GM06990 (cell line): Measurements from ENCODE around the gene FAM117B.

Experiments
- DNase-seq: peaks from one replicate; pipeline ENCODE4 v3.0.0-alpha.2; 2011; ENCODE audit not compliant: insufficient read length; ENCODE audit errors: extremely low read depth
- H3K27me3 ChIP-seq: replicated peaks from 2 replicates; pipeline ENCODE4 v1.6.0; 2011; ENCODE audit warnings: low read length; ENCODE audit not compliant: control insufficient read depth, insufficient read depth
- H3K36me3 ChIP-seq: 2 replicates; pipeline ENCODE4 v1.5.1; 2011; ENCODE audit warnings: low read length; ENCODE audit not compliant: control insufficient read depth, insufficient read depth
- H3K4me3 ChIP-seq: replicated peaks from 2 replicates; pipeline ENCODE4 v1.5.1; 2011; ENCODE audit warnings: low read depth, mild to moderate bottlenecking, control low read depth, low read length
- CTCF ChIP-seq: IDR thresholded peaks from 2 replicates; pipeline ENCODE4 v1.5.1; 2011; ENCODE audit warnings: low read length, control low read depth, mild to moderate bottlenecking, inconsistent platforms; ENCODE audit not compliant: insufficient read depth, poor library complexity, severe bottlenecking

FAM117B gene

GRCh38 chr2:202721621-202722020 is 86.9 kb downstream of the FAM117B start:
- TF ChIP-seq CTCF, result no peak
- Histone ChIP-seq H3K36me3 (no peaks in the 10 kb centered on the region), H3K27me3 (no peaks in the 10 kb centered on the region), H3K4me3 (no peak overlapping the region)
- no peak for DNase-seq

GRCh38 chr2:202723746-202724145 is 89.0 kb downstream of the FAM117B start:
- no peak for DNase-seq
- H3K27me3 ChIP-seq, result no peaks in the 10 kb centered on the region

GRCh38 chr2:202726070-202726469 is 91.3 kb downstream of the FAM117B start:
- no peaks in the 10 kb centered on the region for H3K27me3 ChIP-seq
- no peak for DNase-seq
- no peaks in the 10 kb centered on the region for H3K36me3 ChIP-seq
- H3K4me3 ChIP-seq, result no peak overlapping the region
- no peak for TF ChIP-seq CTCF

More at GRCh38 chr2:202723746-202724145, 89.0 kb downstream of the FAM117B start:
- no peak overlapping the region for H3K4me3 ChIP-seq
- no peak for TF ChIP-seq CTCF
- H3K36me3 ChIP-seq, result no peaks in the 10 kb centered on the region

GRCh38 chr2:202736826-202737225 is 102.1 kb downstream of the FAM117B start:
- H3K36me3 ChIP-seq, result no peaks in the 10 kb centered on the region
- H3K27me3 ChIP-seq, result no peaks in the 10 kb centered on the region
- no peak for TF ChIP-seq CTCF
- H3K4me3 ChIP-seq, result no peak overlapping the region
- no peak for DNase-seq

GRCh38 chr2:202743613-202744012 is 108.8 kb downstream of the FAM117B start:
- no peaks in the 10 kb centered on the region for H3K27me3 ChIP-seq
- H3K36me3 ChIP-seq, result no peaks in the 10 kb centered on the region
- no peak for DNase-seq
- no peak overlapping the region for H3K4me3 ChIP-seq
- no peak for TF ChIP-seq CTCF

- H3K36me3 ChIP-seq, result no peaks in the 10 kb centered on the region
- TF ChIP-seq CTCF, result no peak
- H3K27me3 ChIP-seq, result no peaks in the 10 kb centered on the region
- no peak for DNase-seq
- no peak overlapping the region for H3K4me3 ChIP-seq
These were observed 114.7 kb downstream of the FAM117B start for GRCh38 chr2:202749477-202749876.
